HG03175 (cell line): ENCODE results near the gene SERPINB3.
"Not testable (repeated sequence)": the region's sequence is repeated elsewhere in the genome, so short reads cannot be mapped to it uniquely, and the experiment has no call there.

Experiments
- ATAC-seq: cut with Tn5 transposase; IDR thresholded peaks from one replicate; pipeline ENCODE4 v1.9.1; 2021; ENCODE audit warnings: mild to moderate bottlenecking, moderate library complexity; ENCODE audit not compliant: unreplicated experiment

Gene SERPINB3

DNA sequence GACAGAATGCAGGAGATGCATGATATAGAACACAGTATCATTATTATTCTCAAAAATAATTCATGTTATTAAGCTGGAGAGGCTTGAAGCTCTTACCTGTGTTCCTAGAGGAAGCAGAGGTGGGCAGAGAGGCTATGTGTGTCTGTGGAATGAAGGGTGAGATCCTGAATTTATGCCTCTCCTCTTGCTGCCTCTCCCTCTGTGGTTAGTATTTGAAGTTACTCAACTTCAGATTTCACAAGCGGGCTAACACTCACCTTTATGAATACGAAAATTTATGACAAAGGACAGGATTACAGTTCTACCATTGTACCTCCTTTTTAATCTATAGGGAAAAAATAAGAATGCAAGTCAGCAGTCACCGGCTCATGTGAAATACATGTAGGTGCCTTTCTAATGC, at the start of gene SERPINB3:
Gene SERPINB3, minus strand, starts transcription at position 144 of the 400 bp plus-strand sequence. CDS start 677 bp downstream, outside the sequence.
- not testable (repeated sequence) for ATAC-seq

DNA sequence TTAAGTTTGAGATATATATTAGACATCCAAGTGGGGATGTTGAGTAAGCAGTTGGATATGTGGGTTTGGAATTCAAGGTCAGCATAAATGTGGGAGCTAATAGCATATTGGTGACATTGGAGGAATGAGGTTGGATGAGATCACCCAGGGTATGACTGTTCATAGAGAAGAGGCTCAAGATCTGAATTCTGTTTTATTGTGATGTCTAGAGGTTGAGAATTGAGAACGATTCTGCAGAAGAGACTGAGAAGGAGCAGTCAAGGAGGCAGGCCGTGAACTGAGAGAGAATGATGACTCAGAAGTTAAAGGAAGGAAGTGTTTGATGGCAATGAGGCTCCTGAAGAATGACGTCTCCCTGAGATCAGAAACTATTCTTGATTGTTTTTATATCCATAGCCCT, 47.0 kb upstream of the SERPINB3 start:
- no peak for ATAC-seq

DNA sequence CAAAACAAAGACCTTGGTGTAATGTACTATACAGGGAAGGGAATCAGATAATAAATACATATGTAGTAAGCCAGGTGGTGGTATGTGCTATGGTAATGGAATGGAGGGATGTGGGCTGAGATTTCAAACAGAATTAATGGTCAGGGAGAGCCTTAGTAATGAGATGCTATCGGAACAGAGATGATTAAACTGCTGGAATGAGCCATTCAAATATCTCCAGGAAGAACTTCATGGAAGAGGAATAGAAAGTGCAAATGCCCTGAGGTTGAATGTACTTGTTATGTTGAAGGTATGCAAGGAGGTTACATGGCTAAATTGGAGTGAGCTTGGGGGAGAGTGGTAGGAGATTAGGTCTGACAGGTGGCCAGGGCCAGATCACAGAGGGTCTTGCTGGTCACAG, 46.1 kb upstream of the SERPINB3 start:
- ATAC-seq, result no peak

DNA sequence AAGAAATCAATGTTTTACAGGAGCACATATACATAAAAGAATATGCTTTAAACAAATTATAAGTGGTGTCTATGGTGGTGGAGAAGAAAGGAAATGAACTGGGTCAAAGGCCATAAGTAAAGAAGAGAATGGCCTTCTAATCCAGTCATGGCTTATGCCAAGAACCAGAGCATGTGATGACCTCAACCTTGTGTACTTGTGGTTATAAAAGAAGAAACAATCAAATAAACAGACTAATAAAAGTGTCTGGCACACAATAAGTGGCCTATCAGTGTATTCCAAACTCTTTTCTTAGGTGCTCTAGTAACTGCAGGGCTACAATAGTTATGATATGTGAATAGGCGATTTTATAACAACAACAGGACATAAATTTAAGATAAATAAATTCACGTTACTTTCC, 43.7 kb upstream of the SERPINB3 start:
- no peak for ATAC-seq

DNA sequence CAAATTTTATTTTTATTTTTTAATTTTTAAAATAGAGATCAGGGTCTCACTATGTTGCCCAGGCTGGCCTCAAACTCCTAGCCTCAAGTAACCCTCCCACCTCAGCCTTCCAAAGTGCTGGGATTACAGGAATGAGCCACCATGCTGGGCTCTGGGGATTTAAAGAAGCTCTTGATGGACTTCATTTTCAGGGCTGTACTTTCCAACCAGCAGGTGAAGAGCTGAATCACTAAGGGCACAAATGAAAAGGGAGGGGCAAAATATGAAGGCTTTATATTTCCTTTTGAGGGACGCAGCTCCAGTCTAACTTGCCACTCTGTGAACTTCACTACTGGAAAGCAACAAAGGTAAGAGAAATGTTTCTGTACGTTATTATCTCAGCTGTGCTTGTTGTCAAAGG, 41.0 kb upstream of the SERPINB3 start, which contains the start of gene SERPINB11:
Gene SERPINB11, plus strand, starts transcription at position 301 of the 400 bp plus-strand sequence. CDS start 7,234 bp downstream, outside the sequence.
- no peak for ATAC-seq

DNA sequence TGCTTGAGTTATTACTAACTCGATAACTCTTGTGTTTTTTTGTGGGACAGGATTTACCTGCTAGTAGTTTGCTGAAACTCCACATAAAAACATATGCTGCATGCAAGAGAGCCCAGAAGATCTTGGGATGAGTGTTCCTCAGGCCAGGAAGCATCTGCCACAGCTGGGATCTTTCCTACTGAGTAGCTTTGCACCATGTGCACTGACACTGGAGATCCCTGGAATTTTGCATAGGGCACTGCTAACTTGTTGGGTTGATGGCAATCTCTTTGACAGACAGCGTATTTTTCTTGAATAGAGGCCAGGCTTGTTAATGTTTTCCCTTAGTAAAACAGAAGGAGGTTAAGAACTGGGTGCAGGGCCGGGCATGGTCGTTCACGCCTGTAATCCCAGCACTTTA, 40.3 kb upstream of the SERPINB3 start:
- no peak for ATAC-seq

DNA sequence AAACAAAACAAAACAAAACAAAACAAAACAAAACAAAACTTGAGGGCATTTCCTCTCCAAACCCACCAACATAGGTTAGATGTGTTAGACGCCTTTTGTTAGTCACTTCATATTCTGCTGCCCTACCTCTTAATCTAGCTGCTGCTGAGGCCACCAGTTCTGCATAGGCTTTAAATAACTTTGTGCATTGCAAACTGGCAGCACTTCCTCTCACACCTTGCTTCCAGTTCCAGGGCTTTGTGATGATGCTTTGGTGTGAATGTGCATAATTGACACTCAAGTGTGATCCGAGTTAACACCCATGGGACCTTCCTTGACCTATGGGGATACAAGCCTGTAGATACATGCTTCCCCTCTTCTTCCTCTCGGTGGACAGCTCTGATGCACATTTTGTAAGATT, 38.8 kb upstream of the SERPINB3 start:
- ATAC-seq, result no peak

DNA sequence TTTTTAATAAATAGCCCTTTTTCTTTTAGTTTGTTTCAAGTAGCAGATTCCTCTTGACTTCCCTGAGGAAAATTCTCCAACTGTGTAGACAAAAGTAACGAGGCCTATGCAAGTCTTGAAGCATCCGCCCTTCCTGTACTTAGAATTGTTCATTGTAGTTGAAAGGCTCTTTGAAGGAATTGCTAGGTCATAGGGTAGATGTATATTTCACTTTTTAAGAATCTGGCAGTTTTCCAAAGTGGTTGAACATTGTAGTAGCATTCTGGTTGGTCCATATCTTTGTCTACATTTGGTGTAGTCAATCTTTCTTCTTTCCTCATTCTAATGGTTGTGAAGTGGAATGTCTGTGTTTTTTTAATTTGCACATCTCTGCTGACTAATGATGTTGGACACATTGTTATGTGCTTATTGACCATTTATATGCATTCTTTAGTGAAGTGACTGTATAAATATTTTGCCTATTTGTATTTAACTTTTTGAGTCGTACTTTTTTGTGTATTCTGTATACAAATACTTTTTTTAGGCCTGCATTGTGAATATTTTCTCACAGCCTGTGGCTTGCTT, 35.5 kb upstream of the SERPINB3 start:
- ATAC-seq, result no peak

DNA sequence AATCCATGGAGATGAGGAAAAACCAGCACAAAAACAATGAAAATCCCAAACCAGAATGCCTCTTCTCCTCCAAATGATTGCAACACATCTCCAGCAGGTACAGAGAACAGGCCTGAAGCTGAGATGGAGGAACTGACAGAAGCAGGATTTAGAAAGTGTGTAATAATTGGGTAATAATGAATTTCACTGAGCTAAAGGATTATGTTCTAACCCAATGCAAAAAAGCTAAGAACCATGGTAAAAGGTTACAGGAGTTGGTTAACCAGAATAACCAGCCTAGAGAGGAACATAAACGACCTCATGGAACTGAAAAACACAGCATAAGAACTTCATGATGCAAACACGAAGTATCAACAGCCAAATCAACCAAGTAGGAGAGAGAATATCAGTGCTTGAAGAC, 27.4 kb upstream of the SERPINB3 start:
- ATAC-seq, result no peak

DNA sequence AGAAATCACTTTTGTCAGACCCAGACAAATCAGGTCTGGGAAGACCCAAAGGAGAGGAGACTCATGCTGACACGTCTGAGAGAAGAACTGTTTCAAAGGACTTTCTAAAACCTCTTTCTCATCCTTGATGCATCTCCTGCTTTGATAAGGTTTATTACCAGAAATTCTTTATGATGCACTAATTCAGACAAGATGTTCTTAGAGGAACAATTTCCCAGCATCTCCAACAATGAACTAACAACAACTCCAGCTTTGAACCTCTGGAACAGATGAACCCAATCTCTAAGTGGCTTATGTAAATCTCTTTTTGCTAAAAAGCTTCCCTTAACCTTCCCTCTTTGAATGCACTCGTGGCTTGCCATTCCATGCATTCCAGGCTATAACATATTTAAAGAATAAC, 25.2 kb upstream of the SERPINB3 start:
- no peak for ATAC-seq

DNA sequence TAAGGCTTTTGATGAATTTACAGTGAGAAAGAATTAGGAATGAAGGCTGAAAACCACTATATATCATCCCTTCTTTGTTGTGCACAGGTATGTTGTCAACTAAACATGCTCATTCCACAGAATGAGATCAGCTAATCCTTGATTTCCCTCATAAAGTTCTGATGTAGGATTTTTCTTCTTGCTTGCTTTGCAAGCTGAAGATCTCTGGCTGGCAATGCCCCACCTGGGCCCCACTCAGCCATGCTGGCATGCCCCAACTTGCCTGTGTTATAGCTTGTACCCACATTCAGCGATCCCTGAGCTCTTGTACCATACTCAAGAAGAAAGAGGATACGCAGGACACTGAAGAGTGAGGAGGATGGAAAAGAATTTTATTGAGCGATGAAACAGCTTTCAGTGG, 23.0 kb upstream of the SERPINB3 start:
- ATAC-seq, result no peak

DNA sequence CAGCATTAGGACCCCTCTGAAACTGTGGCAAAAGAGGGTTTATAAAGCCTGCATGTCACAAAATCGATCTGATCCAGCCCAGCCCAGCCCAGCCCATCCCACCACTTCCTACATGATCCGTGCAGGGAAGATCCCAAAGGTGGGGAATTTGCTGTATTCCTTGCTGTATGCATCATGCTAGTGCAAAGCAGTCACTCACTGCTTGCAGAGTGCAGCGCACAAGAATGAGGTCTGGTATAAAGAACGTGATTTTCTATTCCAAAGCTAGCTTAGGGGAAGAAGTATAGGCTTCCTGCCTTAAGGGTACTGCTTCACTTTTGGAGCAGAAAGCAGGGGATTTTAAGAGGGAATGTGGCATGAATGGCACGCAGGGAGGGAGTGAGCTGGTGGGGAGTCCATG, 22.2 kb upstream of the SERPINB3 start:
- no peak for ATAC-seq

DNA sequence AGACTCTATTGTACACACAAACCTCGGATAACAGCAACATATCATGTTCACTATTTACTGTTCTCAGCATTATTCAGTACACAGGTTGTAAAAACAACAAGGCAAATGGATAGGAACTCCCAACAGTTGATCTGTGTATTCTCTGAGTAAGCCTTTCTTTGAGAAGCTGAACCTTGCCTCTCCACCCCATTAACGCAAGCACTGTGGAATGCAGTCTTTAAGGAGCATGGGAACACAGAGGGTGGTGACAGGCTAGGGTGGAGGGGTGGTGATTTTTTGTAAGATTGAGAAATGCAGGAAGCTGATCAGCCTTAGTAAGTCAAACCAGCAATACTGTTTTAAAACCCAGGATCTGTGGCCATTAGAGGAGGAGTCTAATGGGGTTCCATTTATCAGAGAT, 21.5 kb upstream of the SERPINB3 start:
- no peak for ATAC-seq

DNA sequence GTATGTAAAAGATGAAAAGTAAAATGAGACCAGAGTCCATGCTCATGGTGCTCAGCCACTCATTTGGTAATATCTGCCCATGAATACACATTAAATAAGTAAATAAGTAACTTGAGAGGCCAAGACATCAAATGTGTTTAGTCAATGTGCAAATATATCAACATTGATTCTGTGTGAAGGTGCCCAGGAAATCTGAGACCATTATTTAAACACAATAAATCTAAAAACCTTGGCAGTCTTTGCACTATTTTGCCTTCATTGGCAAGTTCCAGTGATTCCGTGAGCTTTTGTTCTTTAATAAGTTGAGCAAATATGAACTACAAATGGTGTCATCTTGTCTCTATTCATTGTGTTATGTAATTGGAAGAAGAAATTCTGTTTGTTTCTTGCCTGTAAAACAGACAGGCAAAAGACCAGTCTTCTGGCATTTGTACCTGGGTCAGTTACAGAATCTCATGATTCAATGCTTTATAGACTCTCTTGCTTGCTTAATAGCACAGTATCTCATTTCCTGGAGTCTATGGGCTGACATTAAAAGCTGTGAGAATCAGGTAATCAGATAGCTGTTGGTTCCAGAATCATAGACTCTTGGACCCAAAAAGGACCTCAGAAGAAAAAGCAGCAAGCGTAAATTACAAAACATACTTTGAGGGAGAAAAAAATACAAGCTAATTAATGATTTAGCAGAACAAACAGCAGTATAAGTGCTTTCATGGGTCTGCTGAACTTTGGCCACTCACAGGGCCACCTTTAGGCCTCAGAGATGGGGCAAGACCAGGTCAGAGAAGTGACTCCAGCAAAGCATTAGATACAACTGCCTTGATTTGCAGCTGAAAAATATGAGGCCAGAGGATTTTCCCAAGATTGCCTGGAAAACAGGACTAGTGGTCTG, 20.0 kb upstream of the SERPINB3 start:
- ATAC-seq, result no peak

DNA sequence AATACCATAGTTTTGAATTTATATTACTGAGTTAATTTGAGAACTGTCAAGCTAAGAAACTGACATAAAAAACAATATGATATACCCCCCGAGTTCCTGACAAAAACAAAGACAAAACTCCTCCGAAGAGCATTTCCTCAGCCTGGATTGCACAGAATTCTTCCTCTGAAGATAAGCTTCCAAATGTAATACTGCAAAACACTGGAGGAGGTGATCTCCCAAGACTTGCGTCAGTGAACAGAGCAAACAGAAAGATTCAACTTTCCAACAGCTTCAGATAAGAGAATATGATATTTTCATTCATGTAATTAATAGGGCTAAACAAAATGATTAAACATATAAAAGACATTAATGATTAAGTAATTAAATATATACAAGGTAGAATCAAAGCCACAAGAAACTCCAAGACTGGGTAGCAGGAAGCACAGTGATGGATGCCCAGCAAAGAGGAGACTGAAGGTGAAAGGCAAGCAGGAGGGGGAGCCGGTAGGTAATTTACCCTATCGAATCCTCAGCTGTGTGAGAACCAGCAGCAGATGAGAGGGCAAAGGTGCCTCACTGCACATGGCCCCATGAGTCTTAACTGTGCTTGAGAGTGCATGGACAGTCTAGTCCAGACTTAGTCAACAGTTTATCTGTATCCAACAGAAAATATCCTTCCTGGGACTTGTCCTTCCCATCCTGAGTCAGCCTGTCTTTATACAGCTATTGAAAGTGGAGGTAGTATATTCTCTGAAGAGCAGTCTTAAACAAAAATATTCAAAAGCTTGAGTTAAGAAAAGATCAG, 18.3 kb upstream of the SERPINB3 start:
- ATAC-seq, result no peak

DNA sequence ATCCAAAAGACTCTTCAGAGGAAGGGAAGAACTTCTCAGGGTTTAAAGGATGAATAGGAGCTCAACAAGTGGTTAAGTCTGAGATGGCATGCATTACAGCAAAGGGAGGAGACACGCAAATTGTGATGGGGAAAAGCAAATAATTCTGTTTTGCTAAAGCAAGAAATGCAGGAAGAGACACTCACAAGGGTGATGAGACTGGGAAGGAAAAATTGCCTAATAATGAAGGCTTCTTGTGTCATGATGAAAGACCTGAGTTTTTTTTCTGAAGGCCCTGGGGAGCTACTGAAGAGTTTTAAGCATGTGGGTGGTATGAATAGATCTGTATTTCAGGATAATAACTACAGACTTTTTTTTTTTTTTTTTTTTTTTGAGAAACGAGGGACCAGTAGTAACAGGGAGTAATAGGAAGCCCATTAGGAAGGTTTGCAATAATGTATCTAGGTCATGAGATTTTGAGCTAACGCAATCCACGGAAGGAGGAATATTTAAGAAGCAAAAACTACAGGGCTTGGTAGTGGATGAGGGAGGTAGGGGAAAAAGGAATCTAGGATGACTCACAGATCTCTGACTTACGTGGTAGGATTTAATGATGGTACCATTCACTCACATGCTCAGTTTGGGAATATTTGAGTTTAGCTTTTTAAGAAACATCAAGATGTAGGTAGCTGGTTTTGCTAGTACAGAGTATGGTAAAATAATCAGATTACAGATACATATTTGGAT, 16.0 kb upstream of the SERPINB3 start:
- ATAC-seq, result no peak

DNA sequence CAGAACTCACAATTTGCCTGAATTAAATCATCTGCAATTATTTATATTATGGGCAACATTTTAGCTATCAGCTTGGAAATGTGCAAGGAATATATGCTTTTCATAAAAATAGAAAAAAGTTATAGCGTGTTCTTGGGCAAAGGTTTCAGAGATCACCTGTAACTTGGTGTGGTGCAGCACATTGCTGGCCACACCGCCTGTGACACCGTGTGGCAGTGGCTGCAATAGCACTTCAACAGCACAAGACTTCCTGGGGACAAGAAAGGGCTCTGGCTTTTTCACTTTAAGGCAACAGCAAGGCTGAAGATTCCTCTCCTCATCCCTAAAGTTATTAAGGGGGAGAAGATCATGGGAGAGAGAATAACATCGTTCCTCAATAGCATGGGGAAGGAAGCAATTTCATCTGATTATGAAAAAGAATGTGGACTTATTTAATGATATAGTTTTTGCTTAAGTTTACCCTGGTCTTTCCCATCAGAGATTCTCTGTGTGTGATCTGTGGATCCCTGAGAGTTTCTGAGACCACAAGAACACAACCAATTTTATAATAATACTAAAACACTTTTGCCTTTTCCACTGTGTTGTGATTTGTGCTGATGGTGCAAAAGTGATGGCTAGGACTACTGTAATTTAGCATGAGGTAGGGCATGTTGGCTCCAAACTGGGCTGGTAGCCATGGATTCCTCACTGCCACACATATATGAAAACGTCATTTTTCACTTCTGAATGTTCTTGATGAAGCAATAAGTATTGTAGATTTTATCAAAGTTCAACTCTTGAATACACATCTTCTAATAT, 15.0 kb upstream of the SERPINB3 start:
- peak; percentile 84 for ATAC-seq

DNA sequence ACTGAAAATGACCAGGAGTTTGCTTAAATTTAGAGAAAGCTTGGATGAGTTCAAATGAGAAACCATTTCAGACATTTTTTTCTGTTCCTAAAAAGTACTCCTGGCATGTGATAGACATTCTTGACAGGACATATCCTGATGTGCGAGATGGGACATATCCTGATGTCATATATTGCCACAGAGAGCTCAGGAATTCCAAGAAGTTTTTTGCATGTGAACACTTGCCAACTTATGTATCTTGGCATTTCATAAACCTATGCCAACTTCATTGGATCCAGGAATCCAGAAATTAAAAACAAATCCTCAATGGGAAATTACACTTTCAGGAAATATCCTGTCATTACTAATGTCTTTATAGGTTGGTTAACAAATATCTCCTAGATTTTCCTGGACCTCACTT, 2.9 kb upstream of the SERPINB3 start:
- no peak for ATAC-seq

DNA sequence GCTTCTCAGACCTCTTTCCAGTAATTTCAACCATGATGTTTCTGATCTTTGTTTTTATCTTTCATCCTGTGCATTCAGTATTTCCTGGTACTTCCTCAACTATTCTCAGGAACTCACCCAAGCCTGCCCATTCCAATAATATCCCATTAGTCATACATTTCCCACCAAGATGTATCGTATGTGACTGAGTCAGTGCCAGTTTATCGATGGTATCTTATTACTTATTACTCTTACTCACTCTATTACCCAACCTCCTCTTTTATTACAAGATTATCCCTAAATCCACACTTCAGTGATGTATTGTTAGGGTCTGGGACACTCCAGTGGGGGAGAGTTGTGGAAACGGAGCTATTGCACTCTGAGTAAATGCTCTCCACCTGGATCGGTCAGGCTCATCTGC, 2.8 kb downstream of the SERPINB3 start:
- not testable (repeated sequence) for ATAC-seq

DNA sequence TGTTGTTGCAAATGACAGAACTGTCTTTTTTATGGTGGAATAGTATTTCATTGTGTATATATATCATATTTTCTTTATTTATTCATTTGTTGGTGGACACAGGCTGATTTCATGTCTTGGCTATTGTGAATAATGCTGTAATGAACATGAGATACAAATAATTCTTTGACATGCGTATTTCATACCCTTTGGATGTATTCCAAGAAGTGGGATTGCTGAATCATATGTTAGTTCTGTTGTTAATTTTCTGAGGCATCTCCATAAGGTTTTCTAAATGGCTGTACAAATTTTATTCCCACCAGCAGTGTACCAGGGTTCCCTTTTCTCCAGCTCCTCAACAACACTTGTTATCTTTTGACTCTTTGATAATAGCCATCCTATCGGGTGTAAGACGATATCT, 11.4 kb downstream of the SERPINB3 start:
- ATAC-seq, result not testable (repeated sequence)
